NT2/D1 (cell line): Measurements from ENCODE around the gene HYDIN.
"Not testable (repeated sequence)": the region's sequence is repeated elsewhere in the genome, so short reads cannot be mapped to it uniquely, and the experiment has no call there.

Experiments
- SUZ12 ChIP-seq: IDR thresholded peaks from 2 replicates; pipeline ENCODE4 v1.6.1; 2011; ENCODE audit not compliant: insufficient read length, insufficient read depth; ENCODE audit errors: extremely low read depth
- YY1 ChIP-seq: IDR thresholded peaks from 2 replicates; pipeline ENCODE4 v1.6.1; 2011; ENCODE audit not compliant: insufficient read length, insufficient read depth
- ZNF274 ChIP-seq: IDR thresholded peaks from 2 replicates; pipeline ENCODE4 v1.6.1; 2011; ENCODE audit warnings: mild to moderate bottlenecking, low read depth, low read length

- TF ChIP-seq YY1, ZNF274, SUZ12: not testable (repeated sequence)
Measured at GRCh38 chr16:70968332-70968731, 262.2 kb downstream of the HYDIN start.
